Gastrocnemius medialis (tissue), 4 donors: Measurements from ENCODE around the gene C1QTNF9. TPM values are rescaled to one million over a fixed set of nuclear protein-coding genes. Genes with fewer than 3 reads are reported as not detected.

Experiments
- ATAC-seq, 2 donors: fragments of 150-250 bp; one replicate each; pipeline ENCODE4 v1.9.1; 2016
- DNase-seq, 2 donors: peaks; one replicate each; pipeline ENCODE4 v3.0.0-alpha.2; 2019
- H3K27ac ChIP-seq, 4 donors: fragments of 200-600 bp; sonication (generic); 1 replicate in 1 of 4; 2 replicates in 3 of 4; pipeline ENCODE4 v1.5.1; 2016 to 2018; ENCODE audit warnings: mild to moderate bottlenecking in 2 of 4, moderate library complexity in 1 of 4
- H3K27me3 ChIP-seq, 3 donors: fragments of 200-600 bp; sonication (generic) in 2 of 3; 1 replicate in 1 of 3; 2 replicates in 2 of 3; pipeline versions ENCODE4 v1.5.1 to v1.6.0; 2016 to 2019; ENCODE audit warnings: mild to moderate bottlenecking in 1 of 3, moderate library complexity in 1 of 3
- H3K36me3 ChIP-seq, 2 donors: fragments of 200-600 bp; sonication (generic) in 1 of 2; one replicate each; pipeline ENCODE4 v1.5.1; 2017 to 2018
- H3K4me1 ChIP-seq, 2 donors: fragments of 200-600 bp; sonication (generic) in 1 of 2; one replicate each; pipeline ENCODE4 v1.5.1; 2016 to 2017; ENCODE audit warnings: mild to moderate bottlenecking in 2 of 2
- H3K4me3 ChIP-seq, 4 donors: fragments of 200-600 bp; sonication (generic) in 3 of 4; 1 replicate in 1 of 4; 2 replicates in 3 of 4; pipeline ENCODE4 v1.5.1; 2016 to 2019; ENCODE audit warnings: mild to moderate bottlenecking in 2 of 4
- H3K9me3 ChIP-seq, 3 donors: fragments of 200-600 bp; sonication (generic) in 2 of 3; 1 replicate in 1 of 3; 2 replicates in 2 of 3; pipeline ENCODE4 v1.5.1; 2016 to 2019
- CTCF ChIP-seq, 5 experiments: fragments of 450-650 bp in 3 of 5; fragments of 200-600 bp in 2 of 5; sonication (generic) in 2 of 5; IDR thresholded peaks in 4 of 5; conservative IDR thresholded peaks in 1 of 5; 1 replicate in 4 of 5; 2 replicates in 1 of 5; pipeline ENCODE4 v1.5.1; 2016 to 2019; ENCODE audit warnings: antibody characterized with exemption in 5 of 5, mild to moderate bottlenecking in 3 of 5, moderate library complexity in 3 of 5
- POLR2A ChIP-seq, 2 donors: fragments of 450-650 bp; IDR thresholded peaks; one replicate each; pipeline ENCODE4 v1.6.1; 2017; ENCODE audit warnings: antibody characterized with exemption in 2 of 2, mild to moderate bottlenecking in 2 of 2, moderate library complexity in 2 of 2
- in situ Hi-C, 4 donors: fragments of 200-750 bp; cut with MboI; loops; one replicate each; pipeline versions ENCODE4 v1.15.0 to v1.8.0; 2017; ENCODE audit warnings: low sequenced_read_pairs in 4 of 4
- intact Hi-C: fragments of 100-400 bp; cut with DNase I; formaldehyde crosslinking; loops from one replicate; pipeline ENCODE4 v1.15.1; 2023; ENCODE audit warnings: low total_unique reads
- total RNA-seq, 4 donors: library from RNA; depleted of rRNA; stranded (reverse); fragments of >200 nt; gene quantifications; one replicate each; pipeline versions ENCODE4 v1.1.0 to v1.2.3, GENCODE V29; 2016

C1QTNF9 gene
- total RNA-seq, 4 donors from 2014 or later, result 1.0 to 2.1 (median 1.5) TPM

GRCh38 chr13:24286624-24287023 is 22.8 kb upstream of the C1QTNF9 start:
- ATAC-seq (no peak), DNase-seq (no peak)
- intact Hi-C loops, result no loop called here
- Histone ChIP-seq H3K27ac (no peak overlapping the region), H3K36me3 (no peaks in the 10 kb centered on the region), H3K27me3 (no peaks in the 10 kb centered on the region), H3K4me1 (no peaks in the 10 kb centered on the region), H3K9me3 (no peaks in the 10 kb centered on the region), H3K4me3 (no peak overlapping the region)
- in situ Hi-C loops, result no loop called here
- TF ChIP-seq CTCF (IDR thresholded peaks at IDR 0.05 in 4 of 5, conservative IDR thresholded peaks at IDR 0.05 in 1 of 5), result no peak
- no peak for TF ChIP-seq POLR2A (IDR thresholded peaks at IDR 0.05)

GRCh38 chr13:24287748-24288287 is 21.6 kb upstream of the C1QTNF9 start:
- Histone ChIP-seq H3K36me3 (no peaks in the 10 kb centered on the region), H3K9me3 (no peaks in the 10 kb centered on the region), H3K27ac (no peak overlapping the region), H3K4me1 (no peaks in the 10 kb centered on the region), H3K4me3 (no peak overlapping the region), H3K27me3 (no peaks in the 10 kb centered on the region)
- intact Hi-C loops, result no loop called here
- in situ Hi-C loops, result no loop called here
- DNase-seq (no peak), ATAC-seq (no peak)
- no peak for TF ChIP-seq CTCF (IDR thresholded peaks at IDR 0.05 in 4 of 5, conservative IDR thresholded peaks at IDR 0.05 in 1 of 5)
- no peak for TF ChIP-seq POLR2A (IDR thresholded peaks at IDR 0.05)

- DNase-seq, result no peak
- Histone ChIP-seq H3K4me1 (no peaks in the 10 kb centered on the region), H3K27me3 (no peaks in the 10 kb centered on the region), H3K4me3 (no peak overlapping the region), H3K9me3 (no peaks in the 10 kb centered on the region), H3K27ac (no peak overlapping the region), H3K36me3 (no peaks in the 10 kb centered on the region)
- TF ChIP-seq POLR2A (IDR thresholded peaks at IDR 0.05) (no peak), CTCF (IDR thresholded peaks at IDR 0.05 in 4 of 5, conservative IDR thresholded peaks at IDR 0.05 in 1 of 5) (no peak)
- intact Hi-C loops (no loop called here), in situ Hi-C loops (no loop called here)
- ATAC-seq, result no peak
Observed at GRCh38 chr13:24288870-24289269, 20.5 kb upstream of the C1QTNF9 start.

- Histone ChIP-seq H3K36me3 (no peaks in the 10 kb centered on the region), H3K4me3 (no peak overlapping the region), H3K27ac (no peak overlapping the region), H3K4me1 (no peaks in the 10 kb centered on the region), H3K9me3 (no peaks in the 10 kb centered on the region), H3K27me3 (no peaks in the 10 kb centered on the region)
- ATAC-seq (no peak), DNase-seq (no peak)
- no peak for TF ChIP-seq POLR2A (IDR thresholded peaks at IDR 0.05)
- no peak for TF ChIP-seq CTCF (IDR thresholded peaks at IDR 0.05 in 4 of 5, conservative IDR thresholded peaks at IDR 0.05 in 1 of 5)
- intact Hi-C loops (no loop called here), in situ Hi-C loops (no loop called here)
Observed at GRCh38 chr13:24290280-24290932, 19.0 kb upstream of the C1QTNF9 start.

GRCh38 chr13:24292481-24292880 is 16.9 kb upstream of the C1QTNF9 start:
- in situ Hi-C loops (no loop called here), intact Hi-C loops (no loop called here)
- H3K27me3 ChIP-seq, result no peaks in the 10 kb centered on the region
- no peak overlapping the region for H3K4me3 ChIP-seq
- no peak for DNase-seq
- H3K4me1 ChIP-seq, result no peaks in the 10 kb centered on the region
- H3K9me3 ChIP-seq, result no peaks in the 10 kb centered on the region
- no peak for ATAC-seq
- H3K27ac ChIP-seq, result no peak overlapping the region
- TF ChIP-seq POLR2A (IDR thresholded peaks at IDR 0.05) (no peak), CTCF (IDR thresholded peaks at IDR 0.05 in 4 of 5, conservative IDR thresholded peaks at IDR 0.05 in 1 of 5) (no peak)
- no peaks in the 10 kb centered on the region for H3K36me3 ChIP-seq
